NCI-H2227 treated with DMSO at 0.1 percent for 48 hours (cell line): ENCODE data around the gene CDC42BPA.
"Not testable (repeated sequence)": the region's sequence is repeated elsewhere in the genome, so short reads cannot be mapped to it uniquely, and the experiment has no call there.

Experiments used
- DNase-seq: peaks from one replicate; lab custom pipeline; 2025; lab: John Stamatoyannopoulos, UW

CDC42BPA gene

DNA sequence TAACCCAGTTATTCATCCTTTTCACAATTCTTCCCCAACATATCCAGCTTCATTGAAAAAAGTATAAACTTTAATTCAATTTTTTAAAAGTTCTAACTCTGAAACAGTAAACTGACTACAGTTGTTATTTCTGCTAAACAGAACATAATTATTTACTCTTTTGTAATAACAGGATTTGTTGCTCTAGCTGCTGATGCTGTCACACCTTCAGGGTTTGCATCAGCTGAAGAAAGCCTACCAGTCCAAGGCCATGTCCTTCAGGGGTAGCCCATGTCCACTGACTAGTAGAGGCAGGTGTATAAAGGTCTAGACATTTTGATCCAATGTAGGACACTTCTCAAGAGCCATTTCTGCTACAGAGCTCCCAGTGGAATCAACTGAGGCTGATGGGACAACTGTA is 107.7 kb downstream of the CDC42BPA start:
- DNase-seq: no peak

DNA sequence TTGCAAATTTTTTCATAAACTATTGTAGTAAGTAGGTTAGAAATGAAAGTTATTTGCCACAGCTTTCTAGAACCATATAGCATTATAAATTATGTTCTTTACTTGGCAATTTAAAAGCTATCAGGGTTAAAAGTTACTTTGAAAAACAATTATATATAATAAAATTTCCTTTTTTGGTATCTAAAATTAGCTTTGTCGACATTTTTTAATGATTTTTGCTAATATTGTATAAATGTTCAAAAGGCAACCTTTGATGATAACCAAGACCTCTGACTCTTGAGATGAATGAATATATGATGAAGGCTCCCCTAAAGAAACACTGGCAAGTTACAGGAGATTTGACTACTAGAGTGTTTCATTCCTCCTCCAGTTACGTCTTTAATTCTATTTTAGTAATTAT is 121.2 kb downstream of the CDC42BPA start:
- no peak for DNase-seq

DNA sequence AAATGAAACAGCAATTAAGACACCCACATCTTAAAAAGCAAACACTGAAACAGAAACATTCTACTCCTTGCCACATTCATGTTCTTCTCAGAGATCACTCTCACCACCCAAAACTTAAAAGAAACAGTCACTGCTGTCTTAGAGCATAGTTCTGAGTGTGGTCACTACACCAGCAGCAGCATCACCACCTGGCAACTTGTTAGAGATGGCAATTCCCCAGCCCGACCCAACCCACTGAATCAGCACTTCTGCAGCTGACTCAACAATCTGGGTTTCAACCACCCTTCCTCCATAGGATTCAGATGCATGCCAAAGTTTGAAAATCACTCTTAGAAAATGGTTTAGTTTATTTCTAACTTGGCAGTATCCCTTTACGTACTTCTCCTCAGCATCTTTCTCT is 126.1 kb downstream of the CDC42BPA start:
- no peak for DNase-seq

DNA sequence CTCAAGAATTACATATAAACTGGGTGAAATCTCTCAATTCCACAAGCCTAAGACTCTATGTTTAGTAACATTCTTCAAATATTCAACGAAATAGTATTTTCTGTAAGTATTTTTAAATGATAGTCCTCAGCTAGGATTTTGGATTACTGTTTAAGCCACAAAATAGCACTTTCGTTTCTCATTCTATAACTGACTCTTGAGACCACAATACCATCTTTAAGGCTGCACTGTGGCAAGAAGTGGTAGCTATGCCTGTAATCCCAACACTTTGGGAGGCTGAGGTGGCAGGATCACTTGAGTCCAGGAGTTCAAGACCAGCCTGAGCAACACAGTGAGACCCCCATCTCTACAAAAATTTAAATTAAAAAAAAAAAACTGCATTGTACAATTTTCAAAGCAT is 126.7 kb downstream of the CDC42BPA start:
- DNase-seq: no peak

DNA sequence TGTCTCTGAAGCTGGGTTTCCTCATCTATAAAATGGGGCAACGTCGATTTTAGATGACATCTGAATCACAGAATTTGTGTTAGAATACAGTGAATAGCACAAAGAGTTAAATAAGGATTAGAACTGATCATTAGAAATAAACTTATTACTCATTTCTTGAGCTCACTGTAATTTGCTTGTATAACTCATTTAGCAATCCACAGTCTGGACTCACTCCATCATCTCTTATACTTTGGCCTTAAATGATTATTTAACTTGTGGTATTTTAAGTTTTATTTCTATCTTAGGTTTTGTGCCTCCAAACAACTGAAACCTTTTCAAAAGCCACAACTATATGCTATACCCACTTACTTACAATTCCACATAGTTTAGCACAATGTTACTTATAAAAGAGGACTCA is 128.0 kb downstream of the CDC42BPA start:
- no peak for DNase-seq

DNA sequence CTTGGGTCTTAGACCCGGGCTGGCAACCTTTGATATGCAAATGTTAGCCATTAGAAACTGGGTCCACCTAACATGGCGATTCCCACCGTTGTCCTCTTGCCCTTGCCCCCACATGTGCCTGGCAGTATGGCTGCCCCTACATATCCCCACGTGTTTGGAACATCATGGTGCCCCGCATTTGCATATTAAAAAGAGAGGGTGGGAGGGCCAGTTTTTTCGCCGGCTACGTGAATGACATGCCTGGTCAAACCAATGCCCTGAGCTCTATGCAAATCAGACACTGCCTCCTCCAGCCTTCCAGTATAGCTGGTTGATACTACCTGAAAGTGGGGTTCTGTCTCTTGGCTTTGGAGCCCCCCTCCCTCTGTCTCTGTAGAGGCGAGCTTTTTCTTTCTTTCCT is 133.0 kb downstream of the CDC42BPA start:
- no peak for DNase-seq

DNA sequence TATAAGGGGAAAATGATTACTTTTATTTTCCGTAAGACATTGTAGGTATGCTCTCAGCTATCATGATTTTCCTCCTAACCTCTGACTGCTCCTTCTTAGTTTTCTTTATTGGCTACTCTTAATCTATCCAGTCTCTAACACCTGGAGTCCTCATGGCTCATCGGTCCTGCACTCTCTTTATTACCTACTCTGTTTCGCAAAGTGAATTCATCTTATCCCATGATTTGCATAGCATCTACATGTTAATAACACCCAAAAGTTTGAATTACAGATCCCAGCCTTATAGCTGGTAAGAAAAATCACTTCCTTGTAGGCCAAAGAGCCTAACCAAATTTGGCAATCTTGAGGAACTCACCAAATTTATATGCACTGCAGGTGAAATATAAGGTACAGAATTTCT is 136.3 kb downstream of the CDC42BPA start:
- no peak for DNase-seq

DNA sequence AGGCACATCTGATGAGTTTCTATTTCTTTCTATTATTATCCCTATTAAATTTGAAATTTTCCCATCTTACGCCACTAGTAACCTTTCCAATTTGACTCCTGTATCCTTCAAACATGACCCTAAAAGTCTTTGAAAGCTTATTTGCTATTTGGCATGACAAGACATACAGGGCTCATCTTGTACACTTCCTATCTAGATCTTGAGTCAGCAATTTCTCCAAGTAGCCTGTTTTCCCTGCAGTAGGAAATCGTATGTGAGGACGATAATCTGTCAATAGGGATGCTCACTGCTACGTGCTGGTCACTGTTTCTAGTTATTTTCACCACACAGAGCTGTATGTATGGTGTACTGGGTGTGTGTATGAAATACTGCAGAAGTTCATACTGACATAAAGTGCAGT is 142.7 kb downstream of the CDC42BPA start:
- no peak for DNase-seq

DNA sequence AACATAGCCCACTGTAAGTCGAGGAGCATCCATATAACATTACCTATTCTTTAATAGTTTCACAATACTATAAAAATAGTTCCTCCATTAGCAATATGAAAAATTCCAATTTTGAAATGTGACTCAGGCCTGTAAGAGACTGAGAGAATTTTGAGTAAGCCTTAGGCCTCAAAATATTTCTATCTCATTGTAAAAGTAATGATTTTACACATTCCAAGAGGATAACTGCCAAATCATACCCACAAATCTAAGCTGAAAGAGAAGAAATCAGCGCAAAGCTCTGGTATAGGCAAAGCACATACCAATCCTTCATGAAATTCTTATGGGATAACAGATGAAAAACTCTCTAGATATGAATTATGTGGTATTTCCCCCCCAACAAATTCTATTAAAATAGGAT is 144.1 kb downstream of the CDC42BPA start:
- DNase-seq: no peak

DNA sequence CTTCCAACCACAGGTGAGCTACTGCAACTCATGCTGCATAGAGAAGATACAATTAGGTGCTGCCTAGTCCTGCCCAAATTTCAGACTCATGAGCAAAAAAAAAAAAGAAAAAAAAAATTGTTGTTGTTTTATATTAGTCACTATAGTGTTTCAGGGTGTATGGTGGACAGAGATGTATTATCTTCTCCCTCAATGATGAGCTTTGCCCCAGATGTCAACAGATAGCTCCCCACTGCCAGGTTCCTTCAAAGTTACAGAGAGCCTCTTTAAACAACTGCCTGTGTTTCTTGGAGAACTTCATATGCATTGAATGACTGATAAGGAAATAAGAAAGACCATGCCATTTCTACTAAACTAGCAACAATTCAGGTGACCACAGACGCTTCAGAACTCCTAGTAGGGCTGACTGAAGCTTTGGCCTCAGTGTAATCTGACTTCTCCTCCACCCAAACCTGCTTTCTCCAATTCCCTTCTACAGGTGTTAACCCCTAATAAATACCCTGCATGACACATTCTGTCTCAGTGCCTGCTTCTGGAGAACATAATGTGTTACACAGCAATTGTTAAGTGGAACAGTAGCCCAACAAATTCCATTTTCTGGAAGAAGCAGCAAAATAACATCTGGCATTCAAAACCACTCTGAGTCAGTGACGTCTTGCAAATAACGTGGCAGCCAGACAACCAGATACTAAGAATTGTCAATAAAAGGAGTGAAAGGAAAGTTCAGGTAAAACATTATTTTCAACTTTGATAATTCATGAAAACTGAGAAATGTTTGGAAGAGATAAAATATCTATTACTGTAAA is 147.7 kb downstream of the CDC42BPA start:
- DNase-seq: no peak

DNA sequence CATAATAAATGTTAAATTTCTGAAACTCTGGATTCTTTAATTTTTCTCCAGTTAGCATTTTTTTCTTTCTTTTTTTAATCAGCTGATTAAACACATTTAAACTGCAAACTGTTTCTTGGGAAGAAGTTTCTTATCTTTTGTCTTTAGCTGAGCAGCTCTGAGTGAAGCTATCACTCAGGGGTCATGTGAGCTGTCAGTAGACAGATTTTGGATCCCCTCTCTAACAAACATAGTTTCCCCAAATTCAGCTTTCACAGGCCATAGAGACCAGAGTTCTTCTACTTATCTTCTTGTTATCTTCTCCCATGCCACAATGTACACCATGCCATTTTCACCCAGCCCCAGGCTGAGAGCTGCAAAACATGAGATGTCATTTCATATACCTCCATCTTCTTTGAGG is 148.9 kb downstream of the CDC42BPA start:
- no peak for DNase-seq

DNA sequence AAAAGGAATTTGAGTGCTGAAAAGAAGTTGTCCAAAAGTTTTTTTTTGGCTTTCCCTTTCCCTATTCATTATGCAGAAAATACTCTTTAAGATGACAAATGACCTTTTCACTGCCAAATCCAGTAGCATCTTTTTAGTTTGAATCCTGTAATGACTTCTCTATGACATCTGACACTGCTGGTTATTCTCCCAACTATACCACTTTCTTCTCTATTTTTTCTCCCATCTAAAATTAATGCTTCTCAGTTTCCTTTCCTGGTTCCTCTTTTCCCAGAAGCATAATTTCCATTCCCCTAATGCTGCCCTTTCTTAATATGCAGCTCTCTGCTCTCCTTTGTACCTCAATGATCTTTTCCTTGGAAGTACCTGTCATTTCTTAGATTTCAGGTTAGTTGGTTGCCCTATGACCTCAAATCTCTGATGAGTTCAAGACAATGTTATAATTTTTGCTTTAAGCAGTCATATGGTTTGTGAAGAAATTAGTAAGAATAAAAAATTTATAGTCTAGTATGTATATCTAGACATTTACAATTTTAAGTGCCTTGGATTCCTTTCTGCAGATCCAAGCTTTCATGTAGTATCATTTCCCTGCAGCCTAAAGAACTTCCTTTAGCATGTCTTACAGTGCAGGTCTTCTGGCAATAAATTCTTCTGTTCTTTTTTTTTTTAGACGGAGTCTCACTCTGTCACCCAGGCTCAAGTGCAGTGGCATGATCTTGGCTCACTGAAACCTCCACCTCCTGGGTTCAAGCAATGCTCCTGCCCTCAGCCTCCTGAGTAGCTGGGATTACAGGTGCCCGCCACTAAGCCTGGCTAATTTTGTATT is 150.8 kb downstream of the CDC42BPA start:
- no peak for DNase-seq

DNA sequence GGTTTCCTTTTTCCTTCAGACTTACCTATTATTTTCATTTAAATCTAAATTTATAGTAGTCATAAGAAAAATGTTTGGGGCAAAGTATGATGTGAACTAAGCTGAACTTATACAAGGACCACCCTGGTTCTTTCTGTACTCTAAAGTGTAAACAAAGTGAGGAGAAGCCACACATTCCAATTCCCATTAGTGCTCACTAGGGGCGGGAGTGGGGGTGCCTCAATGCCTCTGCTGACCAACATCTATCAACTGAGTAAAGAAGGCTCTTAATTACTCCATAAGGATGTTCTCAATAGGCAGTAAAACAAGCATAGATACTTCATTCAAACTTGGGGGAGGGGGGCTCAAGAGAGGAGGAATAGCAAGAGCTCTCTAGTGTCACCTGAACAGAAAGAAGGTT is 151.7 kb downstream of the CDC42BPA start:
- DNase-seq: no peak

DNA sequence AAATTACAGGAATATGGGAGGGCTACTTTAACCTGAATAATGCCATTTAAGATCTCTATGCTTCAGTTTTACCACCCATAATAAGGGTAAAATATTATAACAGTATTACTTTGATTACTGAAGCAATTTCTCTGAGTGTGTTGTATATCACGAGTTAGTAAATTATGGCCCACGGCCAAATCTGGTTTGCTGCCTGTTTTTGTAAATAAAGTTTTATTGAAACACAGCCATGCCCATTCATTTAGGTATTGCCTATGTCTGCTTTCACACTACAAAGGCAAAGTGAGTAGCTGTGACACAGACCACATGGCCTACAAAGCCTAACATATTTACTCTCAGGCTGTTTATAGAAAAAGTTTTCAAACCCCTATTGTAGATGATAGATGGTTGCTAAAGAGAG is 156.8 kb downstream of the CDC42BPA start:
- no peak for DNase-seq

DNA sequence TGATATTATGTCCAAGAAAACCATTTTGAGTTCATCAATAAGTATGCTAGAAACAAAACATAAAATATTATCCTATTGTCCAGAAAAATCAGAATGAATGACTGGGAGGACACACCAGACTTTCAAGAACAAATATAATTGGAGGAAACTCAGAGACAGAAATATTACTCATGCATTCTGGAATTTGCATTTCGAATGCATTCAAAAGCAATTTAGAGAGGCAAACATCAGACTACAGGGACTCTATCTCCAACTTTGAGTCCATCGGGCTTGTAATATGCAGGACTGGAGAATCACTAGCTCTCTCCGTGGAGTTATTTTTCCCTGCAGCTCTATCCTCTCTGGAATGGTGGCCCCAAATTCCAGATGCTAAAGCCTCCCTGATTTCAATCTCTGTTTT is 161.8 kb downstream of the CDC42BPA start:
- DNase-seq: no peak

DNA sequence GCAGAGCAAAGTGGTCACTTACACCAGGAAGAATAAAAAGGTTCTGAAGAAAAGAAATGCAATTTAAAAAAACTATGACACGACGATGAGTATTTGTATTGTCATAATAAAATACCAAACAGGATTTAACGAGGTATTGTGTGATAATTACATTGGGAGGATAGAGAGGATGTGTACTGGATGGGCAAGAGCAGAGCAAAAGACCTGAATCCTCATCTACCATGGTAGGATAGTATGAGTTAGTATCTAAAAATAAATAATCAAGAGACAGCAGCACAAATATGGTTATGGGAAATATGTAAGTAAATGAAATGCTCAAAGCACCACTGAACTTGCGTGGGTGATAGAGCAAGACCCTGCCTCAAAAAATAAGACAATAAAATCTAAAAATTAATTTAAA is 162.6 kb downstream of the CDC42BPA start:
- no peak for DNase-seq

DNA sequence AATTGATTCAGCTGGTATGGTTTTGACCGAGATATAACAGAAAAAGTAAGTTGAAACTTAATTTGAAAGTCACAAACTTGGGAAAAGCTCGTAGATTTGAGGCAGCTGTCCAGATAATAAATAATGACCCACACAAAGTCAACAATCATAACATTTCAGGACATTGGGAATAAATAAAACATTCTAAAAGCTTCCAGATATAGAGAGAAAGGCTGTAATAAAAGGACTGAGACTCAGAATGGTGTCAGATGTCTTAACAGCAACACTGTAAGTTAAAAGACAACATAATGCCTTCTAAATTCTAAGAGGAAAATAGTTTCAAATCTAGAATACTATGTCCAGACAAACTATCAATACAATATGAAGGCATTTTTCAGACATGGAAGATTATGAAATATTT is 163.3 kb downstream of the CDC42BPA start:
- no peak for DNase-seq

DNA sequence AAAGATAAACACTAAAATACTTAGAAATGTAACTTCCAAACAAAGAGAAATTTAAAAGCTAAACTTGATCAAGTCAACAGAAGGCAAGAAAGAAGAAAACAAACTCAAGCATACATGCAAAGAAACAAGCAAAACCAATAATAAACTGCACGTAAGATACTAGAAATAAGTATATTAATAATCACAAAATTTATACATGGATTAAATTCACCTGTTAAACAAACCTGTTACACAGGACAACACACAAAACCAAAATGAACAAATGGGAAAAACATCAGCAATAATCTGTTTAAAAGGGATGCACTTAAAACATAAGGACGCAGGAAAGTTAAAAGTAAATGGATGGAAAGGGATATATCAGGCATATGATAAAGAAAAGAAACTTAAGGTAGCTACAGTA is 165.8 kb downstream of the CDC42BPA start:
- no peak for DNase-seq

DNA sequence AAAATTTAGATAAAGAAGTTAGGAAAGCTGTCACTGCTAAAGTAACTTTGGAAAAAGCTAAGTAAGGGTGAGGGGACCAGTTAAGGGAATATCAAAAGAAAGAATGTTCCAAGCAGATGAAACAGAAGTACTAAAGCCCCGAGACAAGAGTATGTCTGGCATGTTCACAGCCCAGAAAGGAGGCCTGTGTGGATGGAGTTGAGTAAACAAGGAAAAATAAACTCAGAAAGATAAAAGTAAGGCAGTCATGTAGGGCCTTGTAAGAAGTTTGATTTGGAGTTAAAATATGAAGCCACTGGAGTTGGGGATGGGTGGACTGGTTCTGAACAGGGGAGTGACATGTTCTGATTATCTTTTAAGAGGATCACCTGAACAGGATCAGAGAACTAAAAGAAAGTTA is 177.9 kb downstream of the CDC42BPA start:
- DNase-seq: no peak

DNA sequence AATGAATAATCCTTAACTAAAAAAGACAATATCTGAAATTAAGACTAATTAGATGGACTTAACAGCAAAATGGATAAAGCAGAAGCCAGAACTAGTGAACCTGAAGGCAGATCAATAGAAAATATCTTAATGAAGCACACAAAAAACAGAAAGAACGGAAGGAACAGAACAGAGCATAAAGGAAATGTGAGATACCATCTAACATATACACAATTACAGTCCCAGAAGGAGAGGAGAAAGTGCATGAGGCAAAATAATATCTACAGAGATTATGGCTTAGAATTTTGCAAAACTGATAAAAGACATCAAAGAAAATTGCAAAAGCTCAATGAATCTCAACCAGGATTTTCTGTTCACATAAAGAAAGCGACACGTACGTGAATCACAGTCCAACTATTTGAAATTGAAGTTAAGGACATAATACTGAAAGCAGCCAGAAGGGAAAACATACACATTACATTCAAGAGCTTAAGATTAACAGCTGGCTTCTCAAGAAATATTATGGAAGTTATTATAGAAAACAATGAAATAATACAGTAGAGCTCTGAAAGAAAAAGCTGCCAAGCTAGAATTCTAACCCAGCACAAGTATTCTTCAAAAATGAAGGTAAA is 182.0 kb downstream of the CDC42BPA start:
- DNase-seq: no peak

DNA sequence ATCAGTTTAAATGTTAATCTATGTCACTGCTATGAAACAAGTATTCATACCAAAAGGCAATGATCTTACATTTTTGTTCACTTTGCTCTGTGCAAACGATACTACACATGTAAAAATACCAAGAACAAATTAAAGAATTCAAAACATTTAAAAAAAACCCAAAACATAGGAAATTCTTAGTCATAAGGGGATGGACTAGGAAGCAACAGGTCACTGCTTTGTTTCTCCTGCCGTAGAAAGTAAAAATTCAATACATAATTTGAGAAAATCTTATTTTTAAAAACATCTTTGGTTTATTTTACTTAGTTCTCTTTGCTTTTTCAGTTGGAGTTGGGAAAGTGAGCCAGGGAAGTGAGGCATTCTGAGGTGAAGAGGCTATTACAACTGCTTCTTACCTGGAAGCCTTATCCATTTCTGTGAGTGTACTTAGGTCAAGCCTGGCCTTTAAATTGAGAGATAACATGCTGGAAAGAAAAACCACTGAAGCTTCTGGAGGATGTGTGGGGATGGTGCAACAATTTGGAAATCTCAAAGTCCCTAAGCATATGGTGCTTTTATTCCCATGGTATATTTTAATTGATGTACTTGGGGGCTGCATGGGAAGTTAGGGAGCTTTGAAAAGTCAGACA is 183.5 kb downstream of the CDC42BPA start:
- DNase-seq: no peak

DNA sequence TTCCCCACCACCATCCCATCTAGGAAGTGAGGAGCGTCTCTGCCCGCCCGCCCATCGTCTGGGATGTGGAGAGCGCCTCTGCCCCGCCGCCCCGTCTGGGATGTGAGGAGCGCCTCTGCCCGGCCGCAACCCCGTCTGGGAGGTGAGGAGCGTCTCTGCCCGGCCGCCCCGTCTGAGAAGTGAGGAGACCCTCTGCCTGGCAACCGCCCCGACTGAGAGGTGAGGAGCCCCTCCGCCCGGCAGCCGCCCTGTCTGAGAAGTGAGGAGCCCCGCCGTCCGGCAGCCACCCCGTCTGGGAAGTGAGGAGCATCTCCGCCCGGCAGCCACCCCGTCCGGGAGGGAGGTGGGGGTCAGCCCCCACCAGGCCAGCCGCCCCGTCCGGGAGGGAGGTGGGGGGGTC is 185.6 kb downstream of the CDC42BPA start:
- DNase-seq: not testable (repeated sequence)

DNA sequence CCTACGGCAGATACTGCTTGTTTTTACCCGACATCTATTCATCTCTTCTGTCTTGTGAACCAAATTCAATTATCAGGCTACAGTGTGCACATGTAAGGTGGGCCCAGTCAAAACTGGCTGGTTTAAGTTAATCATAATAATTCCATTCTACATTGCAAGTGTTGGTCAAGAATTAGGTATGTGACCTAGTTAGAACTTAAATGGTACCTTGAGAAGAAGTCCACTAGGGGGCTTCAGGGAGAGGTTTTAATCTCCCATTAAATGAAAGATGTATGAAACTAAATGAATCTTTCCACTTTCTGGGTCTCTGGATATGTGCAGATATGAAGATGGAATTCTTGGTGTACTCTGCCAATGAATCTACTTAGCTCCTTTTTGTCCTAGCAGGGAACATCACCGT is 187.1 kb downstream of the CDC42BPA start:
- no peak for DNase-seq
